Measurements from ENCODE around the gene SPTB.

Gene SPTB

DNA sequence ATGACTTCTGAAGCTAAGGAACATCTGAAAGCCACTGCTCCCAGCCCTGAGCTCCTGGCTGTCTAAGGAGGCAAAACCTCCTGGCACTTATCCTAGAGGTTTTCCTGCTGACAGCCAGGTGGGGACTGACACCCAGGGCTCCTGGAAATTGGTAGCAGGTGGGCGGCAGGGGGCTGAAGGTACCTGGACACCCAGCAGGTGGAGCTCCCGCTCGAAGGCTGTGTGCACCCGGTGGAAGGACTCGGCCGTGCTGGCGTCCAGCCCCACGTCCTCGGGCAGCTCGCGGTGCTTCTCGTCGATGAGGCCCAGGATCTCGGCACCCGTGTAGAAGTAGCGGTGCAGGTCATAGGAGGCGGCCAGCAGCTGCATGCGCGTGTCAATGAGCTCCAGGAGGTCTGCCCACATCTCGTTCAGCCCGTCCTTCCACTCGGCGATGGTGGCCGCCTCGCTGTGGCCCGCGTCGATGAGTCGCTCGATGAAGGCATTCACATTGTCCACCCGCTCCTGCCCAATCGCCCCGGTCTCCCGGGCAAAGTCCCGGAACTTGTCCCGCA lies 107.2 kb downstream of the SPTB start:
- TF ChIP-seq CTCF (IDR thresholded peaks at IDR 0.05; ENCODE audit: insufficient read depth, low read depth, low read length, missing control alignments) = no peak
- H3K4me3 ChIP-seq (ENCODE audit: low read depth, low read length) = no peak overlapping the region
- DNase-seq (ENCODE audit: low read depth) = no peak

GRCh38 chr14:64771161-64771560 lies 108.5 kb downstream of the SPTB start:
- DNase-seq (ENCODE audit: low read depth) = no peak
- H3K4me3 ChIP-seq (ENCODE audit: low read depth, low read length) = no peak overlapping the region
- no peak for TF ChIP-seq CTCF (IDR thresholded peaks at IDR 0.05; ENCODE audit: insufficient read depth, low read depth, low read length, missing control alignments)

- no peak overlapping the region for H3K4me3 ChIP-seq (ENCODE audit: low read depth, low read length)
- TF ChIP-seq CTCF (IDR thresholded peaks at IDR 0.05; ENCODE audit: insufficient read depth, low read depth, low read length, missing control alignments) = no peak
- no peak for DNase-seq (ENCODE audit: low read depth)
Observed at GRCh38 chr14:64770751-64771150, 109.0 kb downstream of the SPTB start.

- no peak overlapping the region for H3K4me3 ChIP-seq (ENCODE audit: low read depth, low read length)
Observed at GRCh38 chr14:64769096-64770020, 110.3 kb downstream of the SPTB start.

GRCh38 chr14:64768401-64769095 lies 111.2 kb downstream of the SPTB start:
- no peak overlapping the region for H3K4me3 ChIP-seq (ENCODE audit: low read depth, low read length)
- no peak for TF ChIP-seq CTCF (IDR thresholded peaks at IDR 0.05; ENCODE audit: insufficient read depth, low read depth, low read length, missing control alignments)
- DNase-seq (ENCODE audit: low read depth) = no peak

More at GRCh38 chr14:64769096-64770020, 110.3 kb downstream of the SPTB start:
- DNase-seq (ENCODE audit: low read depth) = no peak
- no peak for TF ChIP-seq CTCF (IDR thresholded peaks at IDR 0.05; ENCODE audit: insufficient read depth, low read depth, low read length, missing control alignments)

DNA sequence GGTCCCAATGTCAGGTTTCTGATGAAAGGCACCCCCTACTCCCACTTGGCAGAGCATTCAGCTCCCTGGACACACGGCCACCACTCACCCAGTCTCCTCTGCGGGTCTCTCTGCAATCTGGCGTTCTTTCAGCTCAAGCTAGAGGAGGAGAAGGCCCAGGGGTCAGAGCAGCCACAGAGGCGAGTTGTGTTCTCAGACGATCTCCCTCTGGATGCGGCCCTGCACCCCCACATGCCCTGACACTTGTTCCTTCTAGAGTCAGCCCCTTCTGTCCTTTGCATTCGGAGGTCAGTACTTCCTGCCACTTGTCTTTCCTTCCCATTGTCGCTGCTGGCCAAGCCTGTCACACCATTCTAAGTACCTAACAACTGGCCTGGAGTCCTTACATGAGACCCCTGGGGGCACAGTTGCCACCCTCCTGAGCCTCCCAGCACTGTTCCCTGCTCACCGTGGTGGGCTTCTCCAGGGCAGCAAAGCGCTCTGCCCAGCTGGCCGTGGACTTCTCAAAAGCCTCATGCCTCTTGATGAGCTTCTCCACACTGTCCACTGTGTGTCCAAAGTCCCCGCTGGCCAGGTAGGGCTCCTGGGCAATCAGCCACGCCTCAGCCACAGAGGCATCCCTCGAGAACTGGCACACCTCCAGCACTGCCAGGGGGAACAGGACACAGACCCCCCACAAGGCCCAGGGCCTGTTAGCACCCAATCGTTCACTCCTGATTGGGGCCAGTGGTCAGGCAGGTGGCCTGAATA lies 112.3 kb downstream of the SPTB start:
- TF ChIP-seq CTCF (IDR thresholded peaks at IDR 0.05; ENCODE audit: insufficient read depth, low read depth, low read length, missing control alignments) = no peak
- no peak overlapping the region for H3K4me3 ChIP-seq (ENCODE audit: low read depth, low read length)
- no peak for DNase-seq (ENCODE audit: low read depth)

All from GM12865 (cell line).